A549 (cell line): ENCODE measurements around the gene MGP. TPM values are rescaled to one million over a fixed set of nuclear protein-coding genes. Genes with fewer than 3 reads are reported as not detected.

Experiments
- ATAC-seq, 2 experiments: fragments of 200-7000 bp in 1 of 2; fragments of >200 bp in 1 of 2; cut with Nextera tagmentation in 1 of 2; cut with Tn5 transposase in 1 of 2; 3 replicates each; pipeline versions ENCODE4 v1.8.0 to v1.9.1; 2018 to 2020; ENCODE audit warnings: mild to moderate bottlenecking in 1 of 2, moderate library complexity in 1 of 2
- CTCF ChIA-PET: fragments of 300-600 bp; sonication (Branson Sonifier 250); formaldehyde crosslinking; extraction: SDS; loops from one replicate; lab custom pipeline; 2021; ENCODE audit warnings: antibody characterized with exemption, inconsistent platforms; lab: Yijun Ruan, JAX
- POLR2A ChIA-PET: fragments of 350-600 bp; formaldehyde crosslinking; extraction: SDS; loops from one replicate; lab custom pipeline; 2021; ENCODE audit warnings: antibody characterized with exemption, inconsistent platforms; lab: Yijun Ruan, JAX
- DNase-seq, 2 experiments: peaks; one replicate each; pipeline versions ENCODE4 v3.0.0 to v3.0.0-alpha.2; 2011 to 2016; ENCODE audit warnings: low read depth in 1 of 2, low spot score in 1 of 2
- FAIRE-seq: peaks from 2 replicates; lab custom pipeline; 2011; peaks lifted over from hg19 to GRCh38; lab: Jason Lieb, UNC
- H3K27ac ChIP-seq, 2 experiments: fragments of >200 bp; sonication (Bioruptor Twin); formaldehyde crosslinking; 3 replicates each; pipeline ENCODE4 v1.5.1; 2016 to 2017
- H3K4me1 ChIP-seq: fragments of >200 bp; sonication (Bioruptor Twin); formaldehyde crosslinking; 3 replicates; pipeline ENCODE4 v1.6.1; 2016
- H3K4me2 ChIP-seq: fragments of >200 bp; sonication (Bioruptor Twin); formaldehyde crosslinking; 3 replicates; pipeline ENCODE4 v1.6.1; 2016
- H3K4me3 ChIP-seq: fragments of >200 bp; sonication (Bioruptor Twin); formaldehyde crosslinking; 3 replicates; pipeline ENCODE4 v1.5.1; 2016
- H3K9me3 ChIP-seq: fragments of >200 bp; sonication (Bioruptor Twin); formaldehyde crosslinking; 3 replicates; pipeline ENCODE4 v1.6.1; 2016
- BHLHE40 ChIP-seq: IDR thresholded peaks from 2 replicates; pipeline ENCODE4 v1.6.1; 2012; ENCODE audit warnings: low read depth, low read length, inconsistent platforms
- CBX8 ChIP-seq: fragments of 200-600 bp; sonication (generic); IDR thresholded peaks from 2 replicates; pipeline ENCODE4 v1.6.1; 2016
- CHD4 ChIP-seq: fragments of 200-600 bp; sonication (generic); IDR thresholded peaks from 2 replicates; pipeline ENCODE4 v1.6.1; 2016; ENCODE audit warnings: antibody characterized with exemption, mild to moderate bottlenecking, borderline replicate concordance
- ESRRA ChIP-seq: fragments of 150-350 bp; IDR thresholded peaks from 2 replicates; pipeline ENCODE4 v1.6.1; 2014; ENCODE audit warnings: mild to moderate bottlenecking, low read length, borderline replicate concordance
- FOSL2 ChIP-seq, 2 experiments: fragments of 450-650 bp in 1 of 2; fragments of >200 bp in 1 of 2; sonication (Bioruptor Twin) in 1 of 2; formaldehyde crosslinking; IDR thresholded peaks; 2 replicates each; pipeline versions ENCODE4 v1.5.0 to v1.6.1; 2016 to 2020; ENCODE audit warnings: mild to moderate bottlenecking in 1 of 2, moderate library complexity in 1 of 2
- FOXS1 ChIP-seq: fragments of 250-450 bp; sonication (Bioruptor Pico); IDR thresholded peaks from 2 replicates; pipeline ENCODE4 v1.5.0; 2020; ENCODE audit warnings: mild to moderate bottlenecking, moderate library complexity
- GATA3 ChIP-seq: IDR thresholded peaks from 2 replicates; pipeline ENCODE4 v1.6.1; 2012; ENCODE audit warnings: borderline replicate concordance
- HDAC2 ChIP-seq: fragments of 200-600 bp; sonication (generic); IDR thresholded peaks from 2 replicates; pipeline ENCODE4 v1.6.1; 2016
- HEYL ChIP-seq: fragments of 250-450 bp; sonication (Bioruptor Pico); IDR thresholded peaks from 2 replicates; pipeline ENCODE4 v1.8.0; 2021; ENCODE audit warnings: mild to moderate bottlenecking, moderate library complexity
- HOXA7 ChIP-seq: fragments of 250-450 bp; sonication (Bioruptor Pico); IDR thresholded peaks from 2 replicates; pipeline ENCODE4 v1.5.0; 2020; ENCODE audit warnings: mild to moderate bottlenecking, moderate library complexity
- HOXB5 ChIP-seq: fragments of 250-450 bp; sonication (Bioruptor Pico); IDR thresholded peaks from 2 replicates; pipeline ENCODE4 v1.5.0; 2020; ENCODE audit warnings: mild to moderate bottlenecking, moderate library complexity
- JUN ChIP-seq, 2 experiments: fragments of >200 bp; sonication (Bioruptor Twin); formaldehyde crosslinking; IDR thresholded peaks; 2 replicates in 1 of 2; 3 replicates in 1 of 2; pipeline ENCODE4 v1.6.1; 2016 to 2017
- JUNB ChIP-seq: fragments of >200 bp; sonication (Bioruptor Twin); formaldehyde crosslinking; IDR thresholded peaks from 2 replicates; pipeline ENCODE4 v1.6.1; 2016
- KDM1A ChIP-seq: fragments of 200-600 bp; sonication (generic); IDR thresholded peaks from 2 replicates; pipeline ENCODE4 v1.6.1; 2016; ENCODE audit warnings: low read depth, mild to moderate bottlenecking
- KDM5A ChIP-seq: fragments of 200-600 bp; sonication (generic); IDR thresholded peaks from 2 replicates; pipeline ENCODE4 v1.6.1; 2016; ENCODE audit warnings: antibody characterized with exemption, mild to moderate bottlenecking
- RAD21 ChIP-seq, 2 experiments: fragments of >200 bp in 1 of 2; sonication (Bioruptor Twin) in 1 of 2; formaldehyde crosslinking in 1 of 2; IDR thresholded peaks in 1 of 2; conservative IDR thresholded peaks in 1 of 2; 2 replicates in 1 of 2; 3 replicates in 1 of 2; pipeline ENCODE4 v1.6.1; 2012 to 2018; ENCODE audit warnings: inconsistent platforms in 1 of 2
- RNF2 ChIP-seq: fragments of 200-600 bp; sonication (generic); IDR thresholded peaks from 2 replicates; pipeline ENCODE4 v1.6.1; 2016; ENCODE audit warnings: low read depth, mild to moderate bottlenecking, antibody characterized with exemption, moderate library complexity, borderline replicate concordance
- ZSCAN20 ChIP-seq: fragments of 250-450 bp; sonication (Bioruptor Pico); IDR thresholded peaks from 2 replicates; pipeline ENCODE4 v1.8.0; 2022; ENCODE audit warnings: mild to moderate bottlenecking, moderate library complexity
- WGBS: methylation state at CpG from one replicate; pipeline ENCODE4 v1.1.6; 2017; ENCODE audit errors: missing lambda C conversion rate; 5-methylcytosine and 5-hydroxymethylcytosine counted together
- polyA plus RNA-seq, 4 experiments: library from polyadenylated mRNA; depleted of rRNA in 3 of 4; stranded (reverse); fragments of >200 nt; fragmentation: RNase III in 1 of 4; extraction: RNeasy Plus Mini Kit Qiagen cat#74134 plus additional on column Dnase treatment in 1 of 4; gene quantifications; 2 replicates in 3 of 4; 3 replicates in 1 of 4; pipeline ENCODE4 v1.2.3, GENCODE V29; 2011 to 2017
- TF ChIP-seq, protein P1 (sequence below): fragments of 250-450 bp; sonication (Bioruptor Pico); IDR thresholded peaks from 2 replicates; pipeline ENCODE4 v1.5.0; 2021; ENCODE audit warnings: mild to moderate bottlenecking, moderate library complexity, borderline replicate concordance

The MGP gene
- polyA plus RNA-seq, 2 of the 4 experiments (the other 2 are of a cell fraction), result 0.16 to 0.30 TPM

DNA sequence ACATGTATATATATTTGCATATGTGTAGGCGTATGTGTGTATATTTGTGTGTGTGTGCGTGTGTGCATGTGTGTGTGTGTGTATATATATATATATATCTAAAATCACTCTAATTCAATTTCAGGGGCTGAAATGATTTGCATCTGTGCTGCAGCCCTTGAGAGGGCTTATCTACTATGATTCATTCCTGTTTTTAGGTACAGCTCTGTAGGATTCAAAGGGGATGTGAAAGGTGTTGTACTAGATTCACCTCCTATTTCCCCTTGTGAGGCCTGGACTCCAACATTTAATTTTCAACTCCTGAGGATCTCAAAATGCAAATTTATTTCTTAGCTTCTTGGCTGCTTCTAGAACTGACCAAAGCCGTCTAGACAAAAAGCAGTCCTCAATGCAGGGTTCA lies 41.6 kb upstream of the MGP start (continued):
- TF ChIP-seq RAD21 (conservative IDR thresholded peaks at IDR 0.05 in 1 of 2, IDR thresholded peaks at IDR 0.05 in 1 of 2) (no peak), CHD4 (no peak)
- TF ChIP-seq, all 56 proteins: peak for 0

DNA sequence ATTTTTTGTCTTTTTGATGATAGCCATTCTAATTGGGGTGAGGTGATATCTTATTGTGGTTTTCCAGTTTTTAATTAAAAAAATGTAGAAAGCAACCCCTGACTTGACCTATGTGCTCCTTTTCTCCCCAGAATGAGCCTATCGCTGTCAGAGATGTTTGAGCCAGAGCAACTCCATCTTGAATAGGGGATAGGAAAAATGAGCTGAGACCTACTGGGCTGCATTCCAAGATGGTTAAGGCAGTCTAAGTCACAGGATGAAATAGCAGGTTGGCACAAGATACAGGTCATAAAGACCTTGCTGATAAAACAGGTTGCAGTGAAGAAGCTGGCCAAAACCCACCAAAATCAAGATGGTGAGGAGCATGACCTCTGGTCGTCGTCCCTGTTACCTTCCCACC lies 38.9 kb upstream of the MGP start:
- 75% methylated on average over 3 of the region's 3 CpGs for WGBS
- DNase-seq, result no peak
- no peak for ATAC-seq
- TF ChIP-seq JUNB (no peak), KDM1A (no peak), RNF2 (no peak), JUN (IDR thresholded peaks at IDR 0.05) (no peak), BHLHE40 (no peak), CBX8 (no peak)
- Histone ChIP-seq H3K4me1 (no peaks in the 10 kb centered on the region), H3K27ac (no peak overlapping the region), H3K4me2 (no peak overlapping the region), H3K9me3 (no peaks in the 10 kb centered on the region), H3K4me3 (no peak overlapping the region)
- ChIA-PET POLR2A (no interaction called here), CTCF (no interaction called here)
- FAIRE-seq, result no peak

DNA sequence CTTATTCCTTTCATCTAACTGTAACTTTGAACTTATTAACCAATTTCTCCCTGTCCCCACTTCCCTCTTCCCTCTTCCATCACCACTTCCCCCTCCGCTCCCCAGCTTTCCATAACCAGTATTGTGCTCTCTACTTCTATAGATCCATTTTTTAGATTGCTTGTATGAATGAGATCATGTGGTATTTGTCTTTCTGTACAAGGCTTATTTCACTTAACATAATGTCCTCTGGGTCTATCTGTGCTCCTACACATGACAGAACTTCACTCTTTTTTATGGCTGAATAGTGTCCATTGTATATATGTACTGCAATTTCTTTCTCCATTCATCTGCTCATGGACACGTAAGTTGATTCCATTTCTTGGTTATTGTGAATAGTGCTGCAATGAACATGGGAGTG lies 38.3 kb upstream of the MGP start:
- H3K9me3 ChIP-seq, result no peaks in the 10 kb centered on the region
- no peak for ATAC-seq
- H3K27ac ChIP-seq, result no peak overlapping the region
- H3K4me1 ChIP-seq, result no peaks in the 10 kb centered on the region
- 89% methylated on average over 2 of the region's 2 CpGs for WGBS
- no peak for FAIRE-seq
- no peak overlapping the region for H3K4me2 ChIP-seq
- H3K4me3 ChIP-seq, result no peak overlapping the region
- DNase-seq, result no peak
- POLR2A ChIA-PET, result no interaction called here
- CTCF ChIA-PET, result no interaction called here
- no peak for TF ChIP-seq HOXA7
- no peak for TF ChIP-seq GATA3
- no peak for TF ChIP-seq ESRRA
- TF ChIP-seq HDAC2, result no peak
- no peak for TF ChIP-seq RNF2
- TF ChIP-seq HOXB5, result no peak

DNA sequence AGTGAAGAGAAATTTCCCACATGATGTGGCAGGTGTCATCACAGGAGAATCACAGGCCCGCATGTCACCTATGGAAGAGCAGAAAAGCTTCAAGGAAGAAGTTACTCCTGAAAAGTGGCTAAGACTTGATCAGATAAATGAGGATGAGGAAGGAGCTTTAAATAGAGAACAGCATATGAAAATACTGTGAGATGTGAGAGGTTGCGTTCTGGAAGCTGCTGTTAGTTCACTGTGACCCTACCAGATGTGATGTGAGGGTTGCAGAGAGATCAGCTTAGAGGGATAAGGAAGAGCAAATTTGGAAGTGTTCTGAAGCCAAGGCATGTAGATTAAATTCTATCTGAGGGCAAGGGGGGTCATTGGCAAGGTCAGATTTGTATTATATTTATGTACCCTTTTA lies 35.6 kb upstream of the MGP start:
- Histone ChIP-seq H3K27ac (no peak overlapping the region), H3K4me3 (no peak overlapping the region), H3K9me3 (no peaks in the 10 kb centered on the region), H3K4me1 (no peaks in the 10 kb centered on the region), H3K4me2 (no peak overlapping the region)
- FAIRE-seq (no peak), ATAC-seq (no peak), DNase-seq (no peak)
- WGBS, result 81% methylated on average over 2 of the region's 2 CpGs
- ChIA-PET POLR2A (interaction anchor here (0.5 kb wide), 1 partner anchor 47 kb away, joined by 3 read pairs; no protein-coding TSS in a partner anchor), CTCF (interaction anchor here (1.3 to 1.4 kb wide), 2 partner anchors 10 to 37 kb away, joined by 3 to 4 read pairs; no protein-coding TSS in a partner anchor)
- TF ChIP-seq RNF2 (no peak), KDM5A (no peak), FOXS1 (no peak), HEYL (no peak), ZSCAN20 (CRISPR knock-in tag) (no peak), FOSL2 (IDR thresholded peaks at IDR 0.05) (no peak), FOSL2 (CRISPR knock-in tag; IDR thresholded peaks at IDR 0.05) (no peak)
- TF ChIP-seq, protein P1, sequence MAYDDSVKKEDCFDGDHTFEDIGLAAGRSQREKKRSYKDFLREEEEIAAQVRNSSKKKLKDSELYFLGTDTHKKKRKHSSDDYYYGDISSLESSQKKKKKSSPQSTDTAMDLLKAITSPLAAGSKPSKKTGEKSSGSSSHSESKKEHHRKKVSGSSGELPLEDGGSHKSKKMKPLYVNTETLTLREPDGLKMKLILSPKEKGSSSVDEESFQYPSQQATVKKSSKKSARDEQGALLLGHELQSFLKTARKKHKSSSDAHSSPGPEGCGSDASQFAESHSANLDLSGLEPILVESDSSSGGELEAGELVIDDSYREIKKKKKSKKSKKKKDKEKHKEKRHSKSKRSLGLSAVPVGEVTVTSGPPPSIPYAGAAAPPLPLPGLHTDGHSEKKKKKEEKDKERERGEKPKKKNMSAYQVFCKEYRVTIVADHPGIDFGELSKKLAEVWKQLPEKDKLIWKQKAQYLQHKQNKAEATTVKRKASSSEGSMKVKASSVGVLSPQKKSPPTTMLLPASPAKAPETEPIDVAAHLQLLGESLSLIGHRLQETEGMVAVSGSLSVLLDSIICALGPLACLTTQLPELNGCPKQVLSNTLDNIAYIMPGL (CRISPR knock-in tag), result no peak
